H9 (cell line): ENCODE data around the gene PLCH1. TPM values are rescaled to one million over a fixed set of nuclear protein-coding genes. Genes with fewer than 3 reads are reported as not detected.

ENCODE experiments used
- DNase-seq: peaks from one replicate; pipeline ENCODE4 v3.0.0-alpha.2; 2017
- H2AFZ ChIP-seq: one replicate; pipeline ENCODE4 v1.6.1; 2013; ENCODE audit warnings: mild to moderate bottlenecking, low read length, control low read depth, moderate library complexity
- H2AK5ac ChIP-seq: 2 replicates; pipeline ENCODE4 v1.6.1; 2013; ENCODE audit warnings: low read length, control low read depth, mixed read lengths; ENCODE audit not compliant: insufficient read length
- H2BK120ac ChIP-seq: one replicate; pipeline ENCODE4 v1.6.1; 2013; ENCODE audit warnings: low read depth, mild to moderate bottlenecking, low read length, control low read depth, inconsistent platforms; ENCODE audit not compliant: poor library complexity, severe bottlenecking
- H2BK12ac ChIP-seq: 2 replicates; pipeline ENCODE4 v1.6.1; 2013; ENCODE audit warnings: low read length, control low read depth, mixed read lengths, low read depth; ENCODE audit not compliant: insufficient read length
- H2BK15ac ChIP-seq: 2 replicates; pipeline ENCODE4 v1.6.1; 2013; ENCODE audit warnings: low read depth, low read length, control low read depth
- H2BK20ac ChIP-seq: one replicate; pipeline ENCODE4 v1.6.1; 2013; ENCODE audit warnings: low read depth, mild to moderate bottlenecking, low read length, control low read depth, inconsistent platforms; ENCODE audit not compliant: poor library complexity, severe bottlenecking
- H2BK5ac ChIP-seq: 2 replicates; pipeline ENCODE4 v1.6.1; 2013; ENCODE audit warnings: low read length, control low read depth, mixed read lengths; ENCODE audit not compliant: insufficient read length
- H3K14ac ChIP-seq: 2 replicates; pipeline ENCODE4 v1.6.1; 2013; ENCODE audit warnings: low read length, control low read depth; ENCODE audit not compliant: insufficient read depth
- H3K18ac ChIP-seq: 2 replicates; pipeline ENCODE4 v1.6.1; 2013; ENCODE audit warnings: low read depth, mild to moderate bottlenecking, mixed read lengths, low read length, control low read depth; ENCODE audit not compliant: insufficient read length
- H3K23ac ChIP-seq: 2 replicates; pipeline ENCODE4 v1.6.1; 2013; ENCODE audit warnings: low read length, control low read depth, mixed read lengths, low read depth; ENCODE audit not compliant: insufficient read length
- H3K23me2 ChIP-seq: 2 replicates; pipeline ENCODE4 v1.6.1; 2013; ENCODE audit warnings: low read depth, mild to moderate bottlenecking, mixed read lengths, low read length, control low read depth; ENCODE audit not compliant: insufficient read length, poor library complexity, severe bottlenecking
- H3K27ac ChIP-seq: 2 replicates; pipeline ENCODE4 v1.5.1; 2013; ENCODE audit warnings: low read length, control low read depth, mixed read lengths, low read depth; ENCODE audit not compliant: insufficient read length
- H3K27me3 ChIP-seq: 2 replicates; pipeline ENCODE4 v1.6.1; 2013; ENCODE audit warnings: low read length, control low read depth, inconsistent platforms; ENCODE audit not compliant: insufficient read depth
- H3K4ac ChIP-seq: 2 replicates; pipeline ENCODE4 v1.6.1; 2013; ENCODE audit warnings: low read depth, mild to moderate bottlenecking, control low read depth, inconsistent platforms, low read length, moderate library complexity
- H3K4me1 ChIP-seq: 2 replicates; pipeline ENCODE4 v1.6.1; 2013; ENCODE audit warnings: low read length, control low read depth, inconsistent platforms; ENCODE audit not compliant: insufficient read depth
- H3K4me2 ChIP-seq: 2 replicates; pipeline ENCODE4 v1.6.1; 2013; ENCODE audit warnings: low read length, control low read depth, mixed read lengths; ENCODE audit not compliant: insufficient read length, insufficient read depth
- H3K56ac ChIP-seq: 2 replicates; pipeline ENCODE4 v1.6.1; 2013; ENCODE audit warnings: low read depth, mild to moderate bottlenecking, mixed read lengths, low read length, control low read depth; ENCODE audit not compliant: insufficient read length
- H3K79me1 ChIP-seq: 2 replicates; pipeline ENCODE4 v1.6.1; 2013; ENCODE audit warnings: low read depth, mild to moderate bottlenecking, moderate library complexity, low read length, control low read depth, inconsistent platforms; ENCODE audit not compliant: insufficient read depth, poor library complexity, severe bottlenecking
- H3K79me2 ChIP-seq: 2 replicates; pipeline ENCODE4 v1.6.1; 2013; ENCODE audit warnings: low read length, control low read depth, inconsistent platforms; ENCODE audit not compliant: insufficient read depth
- H3K9ac ChIP-seq: 2 replicates; pipeline ENCODE4 v1.6.1; 2013; ENCODE audit warnings: low read length, control low read depth, mixed read lengths; ENCODE audit not compliant: insufficient read length; ENCODE audit errors: extremely low read depth
- H3K9me3 ChIP-seq: one replicate; pipeline ENCODE4 v1.6.1; 2013; ENCODE audit warnings: low read depth, low read length, inconsistent platforms; ENCODE audit not compliant: control insufficient read depth
- H3T11ph ChIP-seq: one replicate; pipeline ENCODE4 v1.6.1; 2013; ENCODE audit warnings: mild to moderate bottlenecking, low read length, control low read depth, inconsistent platforms
- H4K20me1 ChIP-seq: one replicate; pipeline ENCODE4 v1.6.1; 2013; ENCODE audit not compliant: control insufficient read depth, insufficient read length, insufficient read depth
- H4K5ac ChIP-seq: 2 replicates; pipeline ENCODE4 v1.6.1; 2013; ENCODE audit warnings: low read depth, mild to moderate bottlenecking, mixed read lengths, low read length, control low read depth; ENCODE audit not compliant: insufficient read length
- H4K8ac ChIP-seq: replicated peaks from 2 replicates; pipeline ENCODE4 v1.6.1; 2013; ENCODE audit warnings: low read length, control low read depth, mixed read lengths, low read depth; ENCODE audit not compliant: insufficient read length
- H4K91ac ChIP-seq: 2 replicates; pipeline ENCODE4 v1.6.1; 2013; ENCODE audit warnings: low read depth, mild to moderate bottlenecking, moderate library complexity, mixed read lengths, low read length, control low read depth; ENCODE audit not compliant: insufficient read length
- H3K27ac Mint-ChIP-seq, 3 experiments: 2 replicates in 2 of 3; 3 replicates in 1 of 3; pipeline ENCODE4 v1.8.0; 2020 to 2021; ENCODE audit warnings: mixed read lengths in 3 of 3, mild to moderate bottlenecking in 1 of 3, moderate library complexity in 1 of 3
- H3K27me3 Mint-ChIP-seq: 2 replicates; pipeline ENCODE4 v1.8.0; 2021; ENCODE audit warnings: low read depth, mild to moderate bottlenecking, moderate library complexity, mixed read lengths
- H3K36me3 Mint-ChIP-seq, 3 experiments: 2 replicates in 2 of 3; 3 replicates in 1 of 3; pipeline ENCODE4 v1.8.0; 2020 to 2021; ENCODE audit warnings: low read depth in 3 of 3, mixed read lengths in 3 of 3; ENCODE audit not compliant: insufficient read depth in 1 of 3
- H3K4me1 Mint-ChIP-seq, 2 experiments: 2 replicates each; pipeline ENCODE4 v1.8.0; 2020; ENCODE audit warnings: mixed read lengths in 2 of 2
- H3K4me3 Mint-ChIP-seq, 2 experiments: 2 replicates in 1 of 2; 3 replicates in 1 of 2; pipeline ENCODE4 v1.8.0; 2020 to 2021; ENCODE audit warnings: mild to moderate bottlenecking in 2 of 2, mixed read lengths in 2 of 2, moderate library complexity in 1 of 2
- H3K9me3 Mint-ChIP-seq, 2 experiments: 2 replicates in 1 of 2; 3 replicates in 1 of 2; pipeline ENCODE4 v1.8.0; 2020; ENCODE audit warnings: mild to moderate bottlenecking in 2 of 2, mixed read lengths in 2 of 2, moderate library complexity in 1 of 2
- WGBS: extraction: QIAGEN DNeasy Blood & Tissue Kit; methylation state at CpG from one replicate; pipeline ENCODE4 v1.1.7; 2013; ENCODE audit warnings: missing lambda C conversion rate, low lambda C conversion rate, mixed read lengths; ENCODE audit not compliant: insufficient read length; ENCODE audit errors: extremely low coverage; 5-methylcytosine and 5-hydroxymethylcytosine counted together
- total RNA-seq: library from RNA; stranded (reverse); gene quantifications from 2 replicates; pipeline ENCODE4 v1.2.1, GENCODE V29; 2021
- TF ChIP-seq, protein P1 (sequence below): fragments of 200-600 bp; sonication (generic); conservative IDR thresholded peaks from 3 replicates; pipeline ENCODE4 v1.8.0; 2021; ENCODE audit warnings: antibody characterized with exemption, mild to moderate bottlenecking

The PLCH1 gene
- total RNA-seq, 1 experiment from 2014 or later, result 19.0 TPM

GRCh38 chr3:155481591-155481990 is 263.3 kb downstream of the PLCH1 start:
- WGBS, result no CpG with 5 or more reads among the region's 2 CpGs
- H3K18ac ChIP-seq, result no peak overlapping the region
- Mint-ChIP-seq H3K4me1 (no peaks in the 10 kb centered on the region), H3K9me3 (peaks cover 8 to 15% of the 10 kb centered on the region in 2 experiments), H3K27me3 (no peaks in the 10 kb centered on the region), H3K36me3 (peaks cover 25 to 37% (median 32%) of the 10 kb centered on the region in 3 experiments), H3K27ac (no peak overlapping the region), H3K4me3 (no peak overlapping the region)
- no peak overlapping the region for H2BK12ac ChIP-seq
- H2AK5ac ChIP-seq, result no peak overlapping the region
- TF ChIP-seq, protein P1, sequence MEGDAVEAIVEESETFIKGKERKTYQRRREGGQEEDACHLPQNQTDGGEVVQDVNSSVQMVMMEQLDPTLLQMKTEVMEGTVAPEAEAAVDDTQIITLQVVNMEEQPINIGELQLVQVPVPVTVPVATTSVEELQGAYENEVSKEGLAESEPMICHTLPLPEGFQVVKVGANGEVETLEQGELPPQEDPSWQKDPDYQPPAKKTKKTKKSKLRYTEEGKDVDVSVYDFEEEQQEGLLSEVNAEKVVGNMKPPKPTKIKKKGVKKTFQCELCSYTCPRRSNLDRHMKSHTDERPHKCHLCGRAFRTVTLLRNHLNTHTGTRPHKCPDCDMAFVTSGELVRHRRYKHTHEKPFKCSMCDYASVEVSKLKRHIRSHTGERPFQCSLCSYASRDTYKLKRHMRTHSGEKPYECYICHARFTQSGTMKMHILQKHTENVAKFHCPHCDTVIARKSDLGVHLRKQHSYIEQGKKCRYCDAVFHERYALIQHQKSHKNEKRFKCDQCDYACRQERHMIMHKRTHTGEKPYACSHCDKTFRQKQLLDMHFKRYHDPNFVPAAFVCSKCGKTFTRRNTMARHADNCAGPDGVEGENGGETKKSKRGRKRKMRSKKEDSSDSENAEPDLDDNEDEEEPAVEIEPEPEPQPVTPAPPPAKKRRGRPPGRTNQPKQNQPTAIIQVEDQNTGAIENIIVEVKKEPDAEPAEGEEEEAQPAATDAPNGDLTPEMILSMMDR, result no peak
- no peak overlapping the region for H3K23ac ChIP-seq
- no peak overlapping the region for H3T11ph ChIP-seq
- no peak overlapping the region for H3K4ac ChIP-seq
- no peaks in the 10 kb centered on the region for H3K23me2 ChIP-seq
- no peak for DNase-seq
- no peak overlapping the region for H2AFZ ChIP-seq
- H3K4me1 ChIP-seq, result no peaks in the 10 kb centered on the region
- H3K79me1 ChIP-seq, result no peaks in the 10 kb centered on the region
- H4K20me1 ChIP-seq, result no peaks in the 10 kb centered on the region
- H2BK20ac ChIP-seq, result no peak overlapping the region
- H4K5ac ChIP-seq, result no peak overlapping the region
- H3K56ac ChIP-seq, result no peak overlapping the region
- no peak overlapping the region for H4K91ac ChIP-seq
- no peaks in the 10 kb centered on the region for H3K79me2 ChIP-seq
- no peak overlapping the region for H4K8ac ChIP-seq
- no peak overlapping the region for H3K9ac ChIP-seq
- no peaks in the 10 kb centered on the region for H3K27me3 ChIP-seq
- no peak overlapping the region for H2BK15ac ChIP-seq
- no peak overlapping the region for H3K27ac ChIP-seq
- no peak overlapping the region for H2BK5ac ChIP-seq
- no peak overlapping the region for H2BK120ac ChIP-seq
- H3K14ac ChIP-seq, result no peak overlapping the region
- no peaks in the 10 kb centered on the region for H3K9me3 ChIP-seq
- H3K4me2 ChIP-seq, result no peak overlapping the region
